ENCODE measurements around the gene CBFA2T2.
A peak's percentile ranks its signal among the peaks of the same experiment; 100 is the strongest.
"Not testable (repeated sequence)": the region's sequence is repeated elsewhere in the genome, so short reads cannot be mapped to it uniquely, and the experiment has no call there.

Gene CBFA2T2

GRCh38 chr20:33474097-33474873, 15.6 kb upstream of the CBFA2T2 start:
- Histone ChIP-seq H3K4me1 (ENCODE audit: control insufficient read depth, insufficient read depth, low read length) (no peaks in the 10 kb centered on the region), H3K9ac (ENCODE audit: low read length) (no peak overlapping the region), H3K4me3 (ENCODE audit: low read length) (no peak overlapping the region), H3K27me3 (replicated peaks; ENCODE audit: control insufficient read depth, insufficient read depth, low read length) (peaks cover 19% of the 10 kb centered on the region), H3K9me3 (ENCODE audit: control insufficient read depth, low read length) (no peaks in the 10 kb centered on the region), H3K36me3 (ENCODE audit: control insufficient read depth, insufficient read depth, low read length, severe bottlenecking) (no peaks in the 10 kb centered on the region)
- no peak for DNase-seq (ENCODE audit: low read depth)

GRCh38 chr20:33474963-33475362, 14.9 kb upstream of the CBFA2T2 start:
- Histone ChIP-seq H3K4me1 (ENCODE audit: control insufficient read depth, insufficient read depth, low read length) (no peaks in the 10 kb centered on the region), H3K36me3 (ENCODE audit: control insufficient read depth, insufficient read depth, low read length, severe bottlenecking) (no peaks in the 10 kb centered on the region), H3K9me3 (ENCODE audit: control insufficient read depth, low read length) (no peaks in the 10 kb centered on the region), H3K4me3 (ENCODE audit: low read length) (no peak overlapping the region), H3K9ac (ENCODE audit: low read length) (no peak overlapping the region), H3K27me3 (replicated peaks; ENCODE audit: control insufficient read depth, insufficient read depth, low read length) (peaks cover 19% of the 10 kb centered on the region)
- no peak for DNase-seq (ENCODE audit: low read depth)

GRCh38 chr20:33475381-33476152, 14.3 kb upstream of the CBFA2T2 start:
- Histone ChIP-seq H3K4me1 (ENCODE audit: control insufficient read depth, insufficient read depth, low read length) (no peaks in the 10 kb centered on the region), H3K27me3 (replicated peaks; ENCODE audit: control insufficient read depth, insufficient read depth, low read length) (peaks cover 19% of the 10 kb centered on the region), H3K4me3 (ENCODE audit: low read length) (no peak overlapping the region), H3K9ac (ENCODE audit: low read length) (no peak overlapping the region), H3K9me3 (ENCODE audit: control insufficient read depth, low read length) (no peaks in the 10 kb centered on the region), H3K36me3 (ENCODE audit: control insufficient read depth, insufficient read depth, low read length, severe bottlenecking) (no peaks in the 10 kb centered on the region)
- no peak for DNase-seq (ENCODE audit: low read depth)

- Histone ChIP-seq H3K36me3 (ENCODE audit: control insufficient read depth, insufficient read depth, low read length, severe bottlenecking) (no peaks in the 10 kb centered on the region), H3K9ac (ENCODE audit: low read length) (no peak overlapping the region), H3K4me3 (ENCODE audit: low read length) (no peak overlapping the region), H3K9me3 (ENCODE audit: control insufficient read depth, low read length) (no peaks in the 10 kb centered on the region), H3K4me1 (ENCODE audit: control insufficient read depth, insufficient read depth, low read length) (no peaks in the 10 kb centered on the region), H3K27me3 (replicated peaks; ENCODE audit: control insufficient read depth, insufficient read depth, low read length) (peaks cover 19% of the 10 kb centered on the region)
- DNase-seq (ENCODE audit: low read depth) = no peak
Measured at GRCh38 chr20:33477386-33478234, 12.3 kb upstream of the CBFA2T2 start.

- Histone ChIP-seq H3K4me3 (ENCODE audit: low read length) (no peak overlapping the region), H3K36me3 (ENCODE audit: control insufficient read depth, insufficient read depth, low read length, severe bottlenecking) (no peaks in the 10 kb centered on the region), H3K9ac (ENCODE audit: low read length) (no peak overlapping the region), H3K27me3 (replicated peaks; ENCODE audit: control insufficient read depth, insufficient read depth, low read length) (peaks cover 11% of the 10 kb centered on the region), H3K9me3 (ENCODE audit: control insufficient read depth, low read length) (no peaks in the 10 kb centered on the region), H3K4me1 (ENCODE audit: control insufficient read depth, insufficient read depth, low read length) (no peaks in the 10 kb centered on the region)
- no peak for DNase-seq (ENCODE audit: low read depth)
Measured at GRCh38 chr20:33480048-33480447, 9.8 kb upstream of the CBFA2T2 start.

- Histone ChIP-seq H3K4me1 (ENCODE audit: control insufficient read depth, insufficient read depth, low read length) (no peaks in the 10 kb centered on the region), H3K27me3 (replicated peaks; ENCODE audit: control insufficient read depth, insufficient read depth, low read length) (no peaks in the 10 kb centered on the region), H3K36me3 (ENCODE audit: control insufficient read depth, insufficient read depth, low read length, severe bottlenecking) (no peaks in the 10 kb centered on the region), H3K9me3 (ENCODE audit: control insufficient read depth, low read length) (no peaks in the 10 kb centered on the region), H3K4me3 (ENCODE audit: low read length) (no peak overlapping the region), H3K9ac (ENCODE audit: low read length) (no peak overlapping the region)
- DNase-seq (ENCODE audit: low read depth) = no peak
Measured at GRCh38 chr20:33481431-33481941, 8.4 kb upstream of the CBFA2T2 start.

GRCh38 chr20:33482581-33482980, 7.3 kb upstream of the CBFA2T2 start:
- no peak overlapping the region for H3K9ac ChIP-seq (ENCODE audit: low read length)
- no peak for DNase-seq (ENCODE audit: low read depth)
- no peaks in the 10 kb centered on the region for H3K36me3 ChIP-seq (ENCODE audit: control insufficient read depth, insufficient read depth, low read length, severe bottlenecking)
- no peaks in the 10 kb centered on the region for H3K4me1 ChIP-seq (ENCODE audit: control insufficient read depth, insufficient read depth, low read length)
- no peak overlapping the region for H3K4me3 ChIP-seq (ENCODE audit: low read length)
- no peaks in the 10 kb centered on the region for H3K9me3 ChIP-seq (ENCODE audit: control insufficient read depth, low read length)
- no peaks in the 10 kb centered on the region for H3K27me3 ChIP-seq (replicated peaks; ENCODE audit: control insufficient read depth, insufficient read depth, low read length)

- not testable (repeated sequence) for DNase-seq (ENCODE audit: low read depth); H3K4me3 ChIP-seq (ENCODE audit: low read length); H3K27me3 ChIP-seq (replicated peaks; ENCODE audit: control insufficient read depth, insufficient read depth, low read length); H3K9ac ChIP-seq (ENCODE audit: low read length); H3K4me1 ChIP-seq (ENCODE audit: control insufficient read depth, insufficient read depth, low read length); H3K9me3 ChIP-seq (ENCODE audit: control insufficient read depth, low read length); H3K36me3 ChIP-seq (ENCODE audit: control insufficient read depth, insufficient read depth, low read length, severe bottlenecking)
Measured at GRCh38 chr20:33483186-33483585, 6.7 kb upstream of the CBFA2T2 start.

- DNase-seq (ENCODE audit: low read depth) = no peak
- Histone ChIP-seq H3K27me3 (replicated peaks; ENCODE audit: control insufficient read depth, insufficient read depth, low read length) (no peaks in the 10 kb centered on the region), H3K9me3 (ENCODE audit: control insufficient read depth, low read length) (no peaks in the 10 kb centered on the region), H3K4me3 (ENCODE audit: low read length) (no peak overlapping the region), H3K9ac (ENCODE audit: low read length) (no peak overlapping the region), H3K36me3 (ENCODE audit: control insufficient read depth, insufficient read depth, low read length, severe bottlenecking) (no peaks in the 10 kb centered on the region), H3K4me1 (ENCODE audit: control insufficient read depth, insufficient read depth, low read length) (peaks cover 14% of the 10 kb centered on the region)
Measured at GRCh38 chr20:33488201-33488600, 1.7 kb upstream of the CBFA2T2 start.

GRCh38 chr20:33488661-33489494, 1.0 kb upstream of the CBFA2T2 start:
- peak overlapping the region; percentile 83 for H3K4me3 ChIP-seq (ENCODE audit: low read length)
- H3K9me3 ChIP-seq (ENCODE audit: control insufficient read depth, low read length); H3K27me3 ChIP-seq (replicated peaks; ENCODE audit: control insufficient read depth, insufficient read depth, low read length); H3K36me3 ChIP-seq (ENCODE audit: control insufficient read depth, insufficient read depth, low read length, severe bottlenecking); DNase-seq (ENCODE audit: low read depth): not testable (repeated sequence)
- peaks cover 14% of the 10 kb centered on the region for H3K4me1 ChIP-seq (ENCODE audit: control insufficient read depth, insufficient read depth, low read length)
- peak overlapping the region; percentile 87 for H3K9ac ChIP-seq (ENCODE audit: low read length)

All from adipocyte (in vitro differentiated cells).